CD4-positive, alpha-beta T cell treated with Interferon gamma for 1 hour (primary cell): ENCODE results near the gene SSTR4.

Experiments
- DNase-seq: peaks from one replicate; pipeline ENCODE4 v3.0.0-alpha.2; 2020

SSTR4 gene

DNA sequence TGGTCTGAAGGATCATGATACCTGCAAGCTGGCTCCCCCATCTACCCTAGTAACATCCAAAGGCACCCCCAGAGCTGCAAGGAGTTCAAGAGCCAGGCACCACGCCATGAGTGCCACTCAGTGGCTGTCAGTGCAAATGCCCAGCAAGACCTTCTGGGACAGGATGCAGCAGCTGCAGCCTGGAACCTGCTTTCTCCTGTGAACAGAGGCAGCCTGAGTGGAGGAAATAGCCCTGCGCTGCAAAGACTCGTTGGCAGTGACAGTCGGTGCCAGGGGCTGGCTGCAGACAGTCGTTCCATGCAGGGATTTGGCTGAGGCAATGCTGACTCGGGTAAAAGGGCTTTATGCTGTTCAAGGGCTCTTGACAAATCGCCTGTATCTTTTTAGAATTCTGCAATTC lies 15.7 kb upstream of the SSTR4 start:
- DNase-seq: no peak

DNA sequence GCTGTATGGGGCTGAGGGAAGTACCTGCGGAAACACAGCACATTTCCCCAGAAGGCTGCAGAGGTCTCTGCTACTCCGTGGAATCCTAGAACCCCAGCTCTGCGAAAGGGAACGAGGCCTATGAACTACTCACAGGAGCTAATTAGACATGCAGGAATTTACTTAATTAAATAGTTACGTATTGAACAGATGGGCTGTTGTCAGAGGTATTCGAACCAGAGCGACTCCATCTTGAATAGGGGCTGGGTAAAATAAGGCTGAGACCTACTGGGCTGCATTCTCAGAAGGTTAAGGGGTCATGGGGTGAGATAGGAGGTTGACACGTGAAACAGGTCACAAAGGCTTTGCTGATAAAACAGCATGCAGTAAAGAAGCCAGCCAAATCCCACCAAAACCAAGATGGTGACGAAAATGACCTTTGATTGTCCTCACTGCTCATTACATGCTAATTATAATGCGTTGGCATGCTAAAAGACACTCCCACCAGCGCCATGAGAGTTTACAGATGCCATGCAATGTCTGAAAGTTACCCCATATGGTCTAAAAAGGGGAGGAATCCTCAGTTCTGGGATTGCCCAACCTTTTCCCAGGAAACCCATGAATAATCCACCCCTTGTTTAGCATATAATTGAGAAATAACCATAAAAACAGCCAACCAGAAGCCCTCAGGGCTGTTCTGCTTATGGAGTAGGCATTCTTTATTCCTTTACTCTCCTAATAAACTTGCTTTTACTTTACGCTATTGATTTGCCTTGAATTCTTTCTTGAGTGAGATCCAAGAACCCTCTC lies 14.7 kb upstream of the SSTR4 start:
- DNase-seq: no peak

GRCh38 chr20:23021541-23021940 lies 13.6 kb upstream of the SSTR4 start:
- no peak for DNase-seq

DNA sequence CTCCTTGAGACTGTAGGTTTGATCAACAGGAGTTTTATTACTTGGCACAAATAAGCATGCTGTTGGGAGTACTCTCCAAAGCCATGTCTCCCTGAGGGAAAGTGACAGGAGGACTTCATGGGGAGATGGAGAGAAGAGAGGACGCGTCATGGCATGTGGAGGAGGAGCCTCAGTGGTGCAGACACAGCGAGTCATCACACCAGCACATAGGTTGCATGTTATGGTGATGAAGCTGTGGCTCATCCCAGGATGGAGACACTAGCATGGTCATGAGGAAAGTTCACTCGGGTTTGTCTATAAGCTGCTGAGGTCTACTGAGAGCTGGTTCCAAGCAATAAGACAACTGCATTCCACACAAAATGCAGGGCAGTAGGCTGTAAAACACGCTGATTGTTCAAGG lies 13.2 kb upstream of the SSTR4 start:
- no peak for DNase-seq

DNA sequence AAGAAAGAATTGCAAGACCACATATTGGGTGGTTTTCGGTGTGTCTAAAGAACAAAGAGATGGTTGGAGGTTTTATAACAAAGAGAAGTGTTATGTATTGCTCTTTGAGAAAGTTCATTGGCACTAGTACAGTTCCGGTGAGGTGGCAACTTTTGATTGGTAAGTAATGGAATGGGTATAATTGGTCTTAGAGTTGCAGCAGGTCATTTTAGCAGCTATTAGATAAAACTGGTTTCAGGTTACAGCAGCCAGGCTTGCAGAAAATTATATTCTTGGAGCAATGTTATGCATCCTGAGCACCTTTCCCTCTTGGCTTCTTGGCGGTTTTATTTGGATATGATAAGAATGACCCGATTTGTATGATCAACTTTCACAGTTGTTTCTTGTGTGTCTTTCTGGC lies 12.3 kb upstream of the SSTR4 start:
- DNase-seq: no peak

DNA sequence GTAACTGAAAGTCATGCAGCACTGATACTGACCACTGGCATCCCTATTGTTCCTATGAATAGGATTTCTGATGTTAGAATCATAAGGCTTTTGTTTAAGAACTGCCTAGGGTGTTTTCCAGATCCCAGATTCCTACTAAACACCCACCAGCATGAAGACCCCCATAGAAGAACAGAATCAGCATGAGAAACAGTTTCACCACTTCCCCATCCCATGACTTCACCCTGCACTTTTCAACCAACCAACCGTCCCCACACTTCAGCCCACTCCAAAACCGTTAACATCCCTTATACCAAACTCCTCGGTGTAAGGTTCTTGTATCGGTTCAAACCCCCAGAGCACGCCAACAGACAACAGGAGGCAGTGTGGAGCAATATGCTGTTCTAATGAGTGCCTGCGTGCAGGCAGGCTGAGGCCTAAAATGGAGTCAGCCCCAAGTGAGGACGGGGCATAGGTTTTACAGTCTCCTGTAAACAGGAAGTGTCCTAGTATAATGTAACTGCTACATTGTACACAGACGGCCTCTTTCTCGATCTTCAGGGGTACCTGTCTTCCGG lies 11.4 kb upstream of the SSTR4 start:
- DNase-seq: no peak

GRCh38 chr20:23024701-23025100 lies 10.4 kb upstream of the SSTR4 start:
- DNase-seq: no peak

DNA sequence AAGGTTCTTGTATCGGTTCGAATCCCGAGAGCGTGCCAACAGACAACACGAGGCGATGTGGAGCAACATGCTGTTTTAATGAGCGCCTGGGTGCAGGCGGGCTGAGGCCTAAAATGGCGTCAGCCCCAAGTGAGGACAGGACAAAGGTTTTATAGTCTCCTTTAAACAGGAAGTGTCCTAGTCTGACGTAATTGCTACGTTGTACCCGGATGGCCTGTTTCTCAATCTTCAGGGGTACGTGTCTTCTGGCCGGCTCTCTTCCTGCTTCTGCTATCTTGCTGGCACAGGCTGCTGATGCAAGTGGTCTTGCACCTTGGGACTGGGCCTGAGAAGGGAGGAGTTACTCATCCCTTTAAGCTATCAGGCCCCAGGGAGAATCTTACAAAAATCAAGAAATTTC lies 9.6 kb upstream of the SSTR4 start:
- peak; percentile 75 for DNase-seq

GRCh38 chr20:23027721-23028120 lies 7.4 kb upstream of the SSTR4 start:
- DNase-seq: no peak

- DNase-seq: no peak
Measured at GRCh38 chr20:23028392-23028791, 6.7 kb upstream of the SSTR4 start.

GRCh38 chr20:23029324-23029723 lies 5.8 kb upstream of the SSTR4 start:
- DNase-seq: no peak

- DNase-seq: no peak
Measured at GRCh38 chr20:23031346-23031745, 3.8 kb upstream of the SSTR4 start.

- no peak for DNase-seq
Measured at GRCh38 chr20:23032056-23032749, 2.9 kb upstream of the SSTR4 start.

- DNase-seq: no peak
Measured at GRCh38 chr20:23032750-23033078, 2.4 kb upstream of the SSTR4 start.

DNA sequence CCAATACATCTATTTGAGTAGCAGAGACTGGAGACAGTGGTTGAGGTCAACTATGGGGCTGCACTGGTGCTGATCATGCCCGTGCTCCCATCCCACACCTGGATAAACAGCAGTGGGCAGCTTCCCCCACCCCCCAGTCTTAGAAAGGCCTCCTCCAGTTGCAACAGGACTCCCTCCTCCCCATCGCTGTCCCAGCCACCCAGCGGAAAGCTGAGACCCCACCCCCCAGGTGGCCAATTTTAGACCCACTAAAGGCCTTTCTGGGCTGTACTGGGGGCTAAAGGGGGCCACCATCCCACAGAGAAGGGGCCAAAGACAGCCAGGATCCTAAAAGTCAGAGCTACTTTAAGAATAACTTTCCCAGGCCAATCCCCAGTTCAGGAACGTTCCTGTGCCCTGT lies 1.2 kb upstream of the SSTR4 start:
- no peak for DNase-seq

GRCh38 chr20:23035731-23036130 lies 619 bp downstream of the SSTR4 start:
- no peak for DNase-seq

DNA sequence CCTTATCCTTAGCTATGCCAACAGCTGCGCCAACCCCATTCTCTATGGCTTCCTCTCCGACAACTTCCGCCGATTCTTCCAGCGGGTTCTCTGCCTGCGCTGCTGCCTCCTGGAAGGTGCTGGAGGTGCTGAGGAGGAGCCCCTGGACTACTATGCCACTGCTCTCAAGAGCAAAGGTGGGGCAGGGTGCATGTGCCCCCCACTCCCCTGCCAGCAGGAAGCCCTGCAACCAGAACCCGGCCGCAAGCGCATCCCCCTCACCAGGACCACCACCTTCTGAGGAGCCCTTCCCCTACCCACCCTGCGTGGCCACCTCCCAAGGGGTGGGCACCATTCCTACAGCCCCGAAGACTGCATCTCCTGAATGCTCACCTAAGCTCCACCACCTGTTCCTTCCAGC lies 1.3 kb downstream of the SSTR4 start:
- DNase-seq: no peak

DNA sequence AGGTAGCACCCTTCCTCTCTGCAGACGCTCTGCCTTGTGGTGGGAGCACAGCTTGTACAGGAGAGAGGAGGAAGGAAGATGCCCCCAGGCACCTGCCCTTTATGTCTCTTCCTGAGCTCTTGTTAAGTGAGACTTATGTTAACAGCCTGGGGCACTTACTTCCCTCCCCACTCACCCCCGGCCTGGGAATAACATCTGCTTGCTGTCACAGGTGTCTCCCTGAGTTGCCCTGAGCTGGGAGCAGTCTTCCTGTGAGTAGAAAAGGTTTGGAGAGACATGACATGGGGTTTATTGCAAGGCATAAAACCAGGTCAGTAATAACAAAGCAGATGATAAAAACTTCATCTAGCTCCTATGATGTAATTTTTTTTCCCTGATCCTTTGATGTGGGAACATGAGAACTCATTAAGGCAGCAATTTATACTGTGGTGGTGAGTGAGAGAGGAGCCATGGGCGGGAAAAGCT lies 1.9 kb downstream of the SSTR4 start:
- no peak for DNase-seq

DNA sequence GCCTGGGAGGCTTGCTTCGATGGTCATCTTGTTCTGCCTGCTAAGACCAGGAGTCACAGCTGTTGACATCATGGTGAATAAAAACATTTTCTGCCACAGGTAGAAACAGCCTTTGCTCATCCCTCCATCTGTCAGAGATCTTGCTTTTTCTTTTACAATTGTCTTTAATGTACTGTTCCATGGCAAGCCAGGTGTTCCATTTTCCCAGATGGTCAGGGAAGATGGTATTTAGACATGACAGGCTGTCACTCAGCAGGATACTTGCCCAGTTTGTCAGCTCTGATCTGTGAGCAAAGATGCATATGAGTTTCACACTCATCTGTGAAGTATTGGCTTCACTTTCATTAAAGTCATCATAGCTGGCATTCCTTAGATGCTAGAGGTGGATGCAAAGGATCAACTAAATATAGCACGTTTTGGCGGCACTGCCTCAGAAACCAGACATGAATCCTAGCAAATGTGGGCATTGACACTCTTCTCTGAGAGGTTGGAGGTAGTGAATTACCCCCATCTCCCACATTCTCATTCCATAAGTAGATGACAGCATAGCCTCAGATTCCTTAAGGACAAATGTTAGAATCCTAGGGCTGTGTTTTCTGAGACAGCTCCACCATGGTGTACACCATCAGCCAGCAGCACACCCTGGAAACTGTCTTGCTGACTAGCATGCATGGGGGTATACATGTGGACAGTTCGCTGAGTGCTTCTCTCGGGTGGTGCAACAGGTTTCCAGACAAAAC lies 4.2 kb downstream of the SSTR4 start:
- DNase-seq: no peak

DNA sequence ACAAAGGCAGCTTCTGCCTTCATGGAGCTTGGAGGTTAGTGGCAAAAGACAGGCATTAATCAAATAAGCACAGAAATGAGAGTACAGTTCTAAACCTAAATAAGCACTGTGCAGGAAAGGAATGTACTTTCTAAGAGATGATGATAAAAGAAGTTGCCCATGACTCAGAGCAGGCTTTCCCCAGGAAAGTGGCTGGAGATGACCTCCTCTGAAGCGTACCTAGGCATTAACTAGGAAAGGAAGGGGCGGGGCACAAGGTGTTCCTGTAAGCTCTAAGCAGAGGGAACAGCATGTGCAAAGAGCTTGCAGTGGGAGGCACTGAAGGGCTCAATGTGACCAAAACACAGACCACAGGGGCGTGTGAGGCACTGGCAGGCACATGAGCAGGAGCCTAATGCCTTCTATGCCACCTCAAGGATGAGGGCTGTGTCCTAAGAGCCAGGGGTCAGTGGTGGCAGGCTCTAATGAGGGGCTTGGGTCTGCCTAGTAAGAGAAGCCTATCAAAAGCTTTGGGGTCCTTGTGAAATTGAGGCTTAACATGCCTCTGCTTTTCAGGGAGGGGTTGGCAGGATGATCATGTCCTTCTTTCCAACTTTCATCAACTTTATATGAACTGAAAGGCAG lies 4.9 kb downstream of the SSTR4 start:
- DNase-seq: no peak

GRCh38 chr20:23042270-23042669 lies 7.2 kb downstream of the SSTR4 start:
- DNase-seq: no peak

GRCh38 chr20:23043376-23043775 lies 8.3 kb downstream of the SSTR4 start:
- DNase-seq: no peak

GRCh38 chr20:23046431-23046830 lies 11.3 kb downstream of the SSTR4 start:
- DNase-seq: no peak
